Ishikawa (cell line): Measurements from ENCODE around the gene SBF2.

Source experiments
- CEBPB ChIP-seq: IDR thresholded peaks from 2 replicates; pipeline ENCODE4 v1.6.1; 2012
- CREB1 ChIP-seq: IDR thresholded peaks from 2 replicates; pipeline ENCODE4 v1.6.1; 2012; ENCODE audit warnings: low read depth
- EGR1 ChIP-seq: IDR thresholded peaks from 2 replicates; pipeline ENCODE4 v1.6.1; 2012
- EP300 ChIP-seq: IDR thresholded peaks from 2 replicates; pipeline ENCODE4 v1.6.1; 2012; ENCODE audit warnings: borderline replicate concordance
- FOXM1 ChIP-seq: IDR thresholded peaks from 2 replicates; pipeline ENCODE4 v1.6.1; 2012; ENCODE audit warnings: low read depth, borderline replicate concordance
- NFIC ChIP-seq: IDR thresholded peaks from 2 replicates; pipeline ENCODE4 v1.6.1; 2012
- RAD21 ChIP-seq: IDR thresholded peaks from 2 replicates; pipeline ENCODE4 v1.6.1; 2012; ENCODE audit warnings: low read depth
- TAF1 ChIP-seq: IDR thresholded peaks from 2 replicates; pipeline ENCODE4 v1.6.1; 2012; ENCODE audit warnings: low read depth, mild to moderate bottlenecking
- TCF12 ChIP-seq: IDR thresholded peaks from 2 replicates; pipeline ENCODE4 v1.6.1; 2012; ENCODE audit warnings: low read depth
- TEAD4 ChIP-seq: IDR thresholded peaks from 2 replicates; pipeline ENCODE4 v1.6.1; 2012
- YY1 ChIP-seq: IDR thresholded peaks from 2 replicates; pipeline ENCODE4 v1.6.1; 2012; ENCODE audit warnings: low read depth
- ZBTB7A ChIP-seq: IDR thresholded peaks from 2 replicates; pipeline ENCODE4 v1.6.1; 2012; ENCODE audit warnings: low read depth
- TF ChIP-seq, protein P1 (sequence below): IDR thresholded peaks from 2 replicates; pipeline ENCODE4 v1.6.1; 2012
- TF ChIP-seq, protein P2 (sequence below): IDR thresholded peaks from 2 replicates; pipeline ENCODE4 v1.6.1; 2012; ENCODE audit warnings: low read depth, mild to moderate bottlenecking
- TF ChIP-seq, protein P3 (sequence below): IDR thresholded peaks from 2 replicates; pipeline ENCODE4 v1.6.1; 2012

Gene SBF2

DNA sequence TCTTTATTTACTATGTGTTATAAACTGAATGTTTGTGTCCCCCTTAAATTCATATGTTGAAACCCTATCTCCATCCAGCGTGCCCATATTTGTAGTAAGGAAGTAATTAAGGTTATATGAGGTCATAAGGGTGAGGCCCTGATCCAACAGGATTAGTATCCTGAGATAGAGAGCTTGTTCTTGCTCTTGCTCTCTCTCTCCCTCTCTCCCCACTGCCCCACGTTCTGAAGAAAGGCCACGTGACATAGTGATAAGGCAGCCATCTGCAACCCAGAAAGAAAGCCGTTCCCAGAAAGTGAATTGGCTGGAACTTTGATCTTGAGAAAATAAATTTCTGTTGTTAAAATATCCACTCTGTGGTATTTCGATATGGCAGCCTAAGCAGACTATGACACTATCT lies 417.7 kb downstream of the SBF2 start:
- TF ChIP-seq CREB1 (no peak), NFIC (no peak), TAF1 (no peak), CEBPB (no peak), TEAD4 (no peak), TCF12 (no peak), ZBTB7A (no peak), RAD21 (no peak), EP300 (no peak)

DNA sequence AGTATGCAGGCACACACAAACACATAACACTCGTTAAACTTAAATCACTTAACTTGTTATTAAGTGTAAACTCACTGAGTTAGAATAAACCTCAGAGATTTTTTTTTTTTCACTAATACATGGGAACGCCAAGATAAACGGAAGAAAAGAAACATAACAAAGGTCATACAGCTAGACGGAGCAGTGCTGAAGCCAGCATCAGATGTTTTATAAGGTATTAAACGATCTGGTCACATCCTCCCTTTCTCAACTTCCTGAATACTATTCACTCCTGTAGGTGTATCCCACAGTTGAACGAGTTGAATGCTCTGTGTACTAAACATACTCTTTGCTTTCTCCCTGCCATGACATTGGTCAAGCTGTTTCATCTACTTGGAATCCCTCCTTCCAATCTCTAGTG lies 418.2 kb downstream of the SBF2 start:
- TF ChIP-seq FOXM1 (no peak), EGR1 (no peak), RAD21 (no peak), TCF12 (no peak), NFIC (no peak), TAF1 (no peak)
- TF ChIP-seq, protein P1, sequence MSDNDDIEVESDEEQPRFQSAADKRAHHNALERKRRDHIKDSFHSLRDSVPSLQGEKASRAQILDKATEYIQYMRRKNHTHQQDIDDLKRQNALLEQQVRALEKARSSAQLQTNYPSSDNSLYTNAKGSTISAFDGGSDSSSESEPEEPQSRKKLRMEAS = no peak
- TF ChIP-seq, protein P2, sequence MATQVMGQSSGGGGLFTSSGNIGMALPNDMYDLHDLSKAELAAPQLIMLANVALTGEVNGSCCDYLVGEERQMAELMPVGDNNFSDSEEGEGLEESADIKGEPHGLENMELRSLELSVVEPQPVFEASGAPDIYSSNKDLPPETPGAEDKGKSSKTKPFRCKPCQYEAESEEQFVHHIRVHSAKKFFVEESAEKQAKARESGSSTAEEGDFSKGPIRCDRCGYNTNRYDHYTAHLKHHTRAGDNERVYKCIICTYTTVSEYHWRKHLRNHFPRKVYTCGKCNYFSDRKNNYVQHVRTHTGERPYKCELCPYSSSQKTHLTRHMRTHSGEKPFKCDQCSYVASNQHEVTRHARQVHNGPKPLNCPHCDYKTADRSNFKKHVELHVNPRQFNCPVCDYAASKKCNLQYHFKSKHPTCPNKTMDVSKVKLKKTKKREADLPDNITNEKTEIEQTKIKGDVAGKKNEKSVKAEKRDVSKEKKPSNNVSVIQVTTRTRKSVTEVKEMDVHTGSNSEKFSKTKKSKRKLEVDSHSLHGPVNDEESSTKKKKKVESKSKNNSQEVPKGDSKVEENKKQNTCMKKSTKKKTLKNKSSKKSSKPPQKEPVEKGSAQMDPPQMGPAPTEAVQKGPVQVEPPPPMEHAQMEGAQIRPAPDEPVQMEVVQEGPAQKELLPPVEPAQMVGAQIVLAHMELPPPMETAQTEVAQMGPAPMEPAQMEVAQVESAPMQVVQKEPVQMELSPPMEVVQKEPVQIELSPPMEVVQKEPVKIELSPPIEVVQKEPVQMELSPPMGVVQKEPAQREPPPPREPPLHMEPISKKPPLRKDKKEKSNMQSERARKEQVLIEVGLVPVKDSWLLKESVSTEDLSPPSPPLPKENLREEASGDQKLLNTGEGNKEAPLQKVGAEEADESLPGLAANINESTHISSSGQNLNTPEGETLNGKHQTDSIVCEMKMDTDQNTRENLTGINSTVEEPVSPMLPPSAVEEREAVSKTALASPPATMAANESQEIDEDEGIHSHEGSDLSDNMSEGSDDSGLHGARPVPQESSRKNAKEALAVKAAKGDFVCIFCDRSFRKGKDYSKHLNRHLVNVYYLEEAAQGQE = no peak

DNA sequence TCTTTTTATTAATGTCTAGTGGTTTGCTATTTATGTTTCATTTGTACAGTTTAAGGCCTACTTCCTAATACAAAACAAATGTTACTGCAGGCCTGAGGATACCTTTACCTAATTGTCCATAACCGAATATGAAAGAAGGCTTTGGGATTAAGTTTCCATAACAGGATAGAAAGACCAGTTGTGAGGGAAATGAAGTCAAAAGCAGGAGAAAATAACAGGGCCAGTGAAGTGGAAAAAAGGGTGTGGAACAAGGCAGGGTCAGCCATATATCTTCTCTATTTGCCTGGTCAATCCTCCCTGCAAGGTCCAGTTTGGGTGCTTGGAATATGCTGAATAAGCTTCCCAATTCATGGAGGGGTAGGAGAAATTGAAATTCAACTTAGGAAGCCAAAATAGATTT lies 418.6 kb downstream of the SBF2 start:
- TF ChIP-seq CREB1 = no peak
- TF ChIP-seq NFIC = no peak
- TF ChIP-seq, protein P3, sequence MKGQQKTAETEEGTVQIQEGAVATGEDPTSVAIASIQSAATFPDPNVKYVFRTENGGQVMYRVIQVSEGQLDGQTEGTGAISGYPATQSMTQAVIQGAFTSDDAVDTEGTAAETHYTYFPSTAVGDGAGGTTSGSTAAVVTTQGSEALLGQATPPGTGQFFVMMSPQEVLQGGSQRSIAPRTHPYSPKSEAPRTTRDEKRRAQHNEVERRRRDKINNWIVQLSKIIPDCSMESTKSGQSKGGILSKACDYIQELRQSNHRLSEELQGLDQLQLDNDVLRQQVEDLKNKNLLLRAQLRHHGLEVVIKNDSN = no peak
- TF ChIP-seq, protein P2 = no peak
- no peak for TF ChIP-seq ZBTB7A
- TF ChIP-seq TCF12 = no peak
- no peak for TF ChIP-seq EGR1
- TF ChIP-seq YY1 = no peak
- no peak for TF ChIP-seq CEBPB

DNA sequence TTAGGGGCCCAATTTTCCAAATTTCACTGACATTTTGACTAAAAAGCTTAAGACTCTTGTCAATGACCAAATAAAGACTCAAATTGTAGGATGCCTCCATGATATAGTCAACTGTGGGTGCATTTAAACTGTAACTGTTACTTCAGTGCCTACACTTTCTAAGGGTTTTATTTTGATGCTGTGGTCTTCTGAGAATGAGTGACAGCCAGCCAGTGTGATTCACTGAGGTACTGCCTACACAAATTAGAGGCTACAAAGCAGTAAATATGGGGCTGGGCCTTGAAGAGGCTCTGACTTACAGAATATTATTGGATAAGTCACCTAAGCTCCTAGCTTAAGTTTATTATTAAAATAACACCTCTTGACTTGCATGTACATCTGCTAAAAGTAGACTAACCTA lies 419.6 kb downstream of the SBF2 start:
- no peak for TF ChIP-seq CEBPB
- no peak for TF ChIP-seq TEAD4
- TF ChIP-seq, protein P1 = no peak
- TF ChIP-seq EP300 = no peak
- TF ChIP-seq ZBTB7A = no peak
- TF ChIP-seq YY1 = no peak
- TF ChIP-seq, protein P2 = no peak
- no peak for TF ChIP-seq NFIC
- TF ChIP-seq, protein P3 = no peak
- TF ChIP-seq RAD21 = no peak
- TF ChIP-seq TCF12 = no peak
- no peak for TF ChIP-seq TAF1
- no peak for TF ChIP-seq EGR1
- TF ChIP-seq FOXM1 = no peak

DNA sequence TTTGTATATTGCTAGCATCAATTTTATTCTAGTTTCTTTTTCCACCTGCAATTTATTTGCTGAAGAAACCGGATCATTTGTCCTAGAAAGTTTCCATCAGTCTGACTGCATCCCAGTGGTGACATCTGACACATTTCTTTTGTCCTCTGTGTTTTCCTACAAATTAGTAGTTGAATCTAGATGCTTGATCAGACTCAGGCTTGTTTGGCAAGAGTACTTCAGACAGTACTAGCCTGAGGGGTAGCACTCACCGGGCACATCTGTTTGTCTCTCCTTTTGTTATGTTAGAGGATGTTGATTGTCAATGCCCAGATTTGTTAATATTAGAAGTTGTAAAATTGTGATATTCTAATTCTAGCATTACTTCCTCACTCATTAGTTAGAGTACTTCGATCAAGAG lies 425.4 kb downstream of the SBF2 start:
- TF ChIP-seq YY1 = no peak

DNA sequence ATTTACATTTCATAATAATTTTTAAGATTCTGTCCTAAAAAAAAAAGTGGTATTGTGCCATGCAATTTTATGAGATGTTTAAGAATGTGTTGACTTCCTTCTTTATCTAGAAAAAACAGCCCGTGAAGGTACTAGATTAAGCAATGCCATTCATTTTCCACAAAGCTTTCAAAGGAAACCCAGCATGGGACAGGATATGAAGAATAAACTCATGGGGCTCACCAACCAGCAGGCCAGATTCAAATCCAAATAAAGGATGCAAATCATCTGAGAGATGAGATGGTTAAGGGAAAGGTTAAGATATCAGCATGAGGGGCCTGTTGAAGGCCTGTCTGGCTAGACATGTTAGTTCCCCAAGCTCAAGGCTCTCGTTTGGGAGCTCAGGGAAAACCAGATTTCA lies 431.0 kb downstream of the SBF2 start:
- no peak for TF ChIP-seq EGR1
- TF ChIP-seq CEBPB = no peak
- TF ChIP-seq, protein P3 = no peak
